Vagina (tissue), 2 donors: ENCODE measurements around the gene CEP170B. TPM values are rescaled to one million over a fixed set of nuclear protein-coding genes. Genes with fewer than 3 reads are reported as not detected.

Experiments used
- DNase-seq, 2 donors: peaks; one replicate each; pipeline ENCODE4 v3.0.0-alpha.2; 2017; ENCODE audit errors: extremely low spot score in 2 of 2
- H3K27ac ChIP-seq: fragments of 200-600 bp; sonication (generic); one replicate; pipeline ENCODE4 v1.5.1; 2019
- H3K27me3 ChIP-seq: fragments of 200-600 bp; sonication (generic); one replicate; pipeline ENCODE4 v1.5.1; 2019
- H3K36me3 ChIP-seq, 2 donors: fragments of 200-600 bp; sonication (generic); one replicate each; pipeline ENCODE4 v1.5.1; 2017 to 2019
- H3K4me1 ChIP-seq: fragments of 200-600 bp; sonication (generic); one replicate; pipeline ENCODE4 v1.5.1; 2019
- H3K4me3 ChIP-seq, 2 donors: fragments of 200-600 bp; sonication (generic); 1 replicate in 1 of 2; 2 replicates in 1 of 2; pipeline ENCODE4 v1.5.1; 2016 to 2019
- H3K9me3 ChIP-seq: fragments of 200-600 bp; sonication (generic); one replicate; pipeline ENCODE4 v1.5.1; 2019
- CTCF ChIP-seq, 3 experiments: fragments of 450-650 bp in 2 of 3; fragments of 200-600 bp in 1 of 3; sonication (generic) in 1 of 3; IDR thresholded peaks; one replicate each; pipeline ENCODE4 v1.5.1; 2017 to 2019; ENCODE audit warnings: antibody characterized with exemption in 3 of 3, mild to moderate bottlenecking in 2 of 3, moderate library complexity in 2 of 3
- POLR2A ChIP-seq, 2 donors: fragments of 450-650 bp; IDR thresholded peaks; one replicate each; pipeline ENCODE4 v1.6.1; 2017; ENCODE audit warnings: antibody characterized with exemption in 2 of 2, mild to moderate bottlenecking in 2 of 2, moderate library complexity in 2 of 2
- POLR2AphosphoS5 ChIP-seq, 2 donors: sonication (generic); formaldehyde crosslinking; IDR thresholded peaks; one replicate each; pipeline ENCODE4 v1.9.0; 2017; ENCODE audit warnings: antibody characterized with exemption in 2 of 2, mild to moderate bottlenecking in 2 of 2, low read depth in 1 of 2; ENCODE audit not compliant: insufficient read depth in 1 of 2
- intact Hi-C: fragments of 100-400 bp; cut with DNase I; formaldehyde crosslinking; loops from one replicate; pipeline ENCODE4 v1.15.1; 2023
- total RNA-seq: library from RNA; depleted of rRNA; stranded (reverse); fragments of >200 nt; gene quantifications from one replicate; pipeline ENCODE4 v1.2.3, GENCODE V29; 2016

The CEP170B gene
- total RNA-seq, 1 donor from 2014 or later, result 17.9 TPM

- Histone ChIP-seq H3K4me3 (peak overlapping the region; percentile 39 to 41), H3K36me3 (no peaks in the 10 kb centered on the region), H3K27me3 (peaks cover 3% of the 10 kb centered on the region), H3K9me3 (no peaks in the 10 kb centered on the region), H3K4me1 (peaks cover 20% of the 10 kb centered on the region), H3K27ac (no peak overlapping the region)
- DNase-seq, result no peak
- intact Hi-C loops, result no loop called here
- TF ChIP-seq POLR2A (IDR thresholded peaks at IDR 0.05) (no peak), CTCF (IDR thresholded peaks at IDR 0.05) (no peak), POLR2AphosphoS5 (IDR thresholded peaks at IDR 0.05; ENCODE audit: insufficient read depth in 1 of 2, low read depth in 1 of 2) (no peak)
These were observed 20.6 kb upstream of the CEP170B start for GRCh38 chr14:104844306-104845032.

- intact Hi-C loops, result no loop called here
- DNase-seq, result no peak
These were observed 19.9 kb upstream of the CEP170B start for GRCh38 chr14:104845033-104845666.

GRCh38 chr14:104845834-104846441 lies 19.1 kb upstream of the CEP170B start:
- intact Hi-C loops, result no loop called here
- Histone ChIP-seq H3K27me3 (peaks cover 3% of the 10 kb centered on the region), H3K27ac (no peak overlapping the region), H3K9me3 (no peaks in the 10 kb centered on the region), H3K4me1 (peaks cover 20% of the 10 kb centered on the region), H3K36me3 (no peaks in the 10 kb centered on the region), H3K4me3 (no peak overlapping the region)
- TF ChIP-seq POLR2A (IDR thresholded peaks at IDR 0.05) (no peak), CTCF (IDR thresholded peaks at IDR 0.05) (no peak), POLR2AphosphoS5 (IDR thresholded peaks at IDR 0.05; ENCODE audit: insufficient read depth in 1 of 2, low read depth in 1 of 2) (no peak)
- no peak for DNase-seq

More at GRCh38 chr14:104845033-104845666, 19.9 kb upstream of the CEP170B start:
- Histone ChIP-seq H3K27ac (no peak overlapping the region), H3K4me1 (peaks cover 20% of the 10 kb centered on the region), H3K36me3 (no peaks in the 10 kb centered on the region), H3K9me3 (no peaks in the 10 kb centered on the region), H3K27me3 (peaks cover 3% of the 10 kb centered on the region), H3K4me3 (no peak overlapping the region)
- TF ChIP-seq CTCF (IDR thresholded peaks at IDR 0.05), result no peak
- no peak for TF ChIP-seq POLR2A (IDR thresholded peaks at IDR 0.05)
- no peak for TF ChIP-seq POLR2AphosphoS5 (IDR thresholded peaks at IDR 0.05; ENCODE audit: insufficient read depth in 1 of 2, low read depth in 1 of 2)

GRCh38 chr14:104852280-104852663 lies 12.8 kb upstream of the CEP170B start:
- intact Hi-C loops, result no loop called here
- TF ChIP-seq CTCF (IDR thresholded peaks at IDR 0.05), result no peak
- TF ChIP-seq POLR2AphosphoS5 (IDR thresholded peaks at IDR 0.05; ENCODE audit: insufficient read depth in 1 of 2, low read depth in 1 of 2), result no peak
- TF ChIP-seq POLR2A (IDR thresholded peaks at IDR 0.05), result no peak

More at GRCh38 chr14:104852280-104852663, 12.8 kb upstream of the CEP170B start:
- DNase-seq, result no peak
- Histone ChIP-seq H3K4me1 (no peaks in the 10 kb centered on the region), H3K36me3 (no peaks in the 10 kb centered on the region), H3K9me3 (no peaks in the 10 kb centered on the region), H3K27me3 (no peaks in the 10 kb centered on the region), H3K4me3 (no peak overlapping the region), H3K27ac (no peak overlapping the region)
